HG03039 (cell line): ENCODE results near the gene SLC43A1.
A peak's percentile ranks its signal among the peaks of the same experiment; 100 is the strongest.
"Not testable (repeated sequence)": the region's sequence is repeated elsewhere in the genome, so short reads cannot be mapped to it uniquely, and the experiment has no call there.

ENCODE experiments used
- ATAC-seq: cut with Tn5 transposase; IDR thresholded peaks from one replicate; pipeline ENCODE4 v1.9.1; 2021; ENCODE audit warnings: mild to moderate bottlenecking, moderate library complexity; ENCODE audit not compliant: unreplicated experiment

The SLC43A1 gene

DNA sequence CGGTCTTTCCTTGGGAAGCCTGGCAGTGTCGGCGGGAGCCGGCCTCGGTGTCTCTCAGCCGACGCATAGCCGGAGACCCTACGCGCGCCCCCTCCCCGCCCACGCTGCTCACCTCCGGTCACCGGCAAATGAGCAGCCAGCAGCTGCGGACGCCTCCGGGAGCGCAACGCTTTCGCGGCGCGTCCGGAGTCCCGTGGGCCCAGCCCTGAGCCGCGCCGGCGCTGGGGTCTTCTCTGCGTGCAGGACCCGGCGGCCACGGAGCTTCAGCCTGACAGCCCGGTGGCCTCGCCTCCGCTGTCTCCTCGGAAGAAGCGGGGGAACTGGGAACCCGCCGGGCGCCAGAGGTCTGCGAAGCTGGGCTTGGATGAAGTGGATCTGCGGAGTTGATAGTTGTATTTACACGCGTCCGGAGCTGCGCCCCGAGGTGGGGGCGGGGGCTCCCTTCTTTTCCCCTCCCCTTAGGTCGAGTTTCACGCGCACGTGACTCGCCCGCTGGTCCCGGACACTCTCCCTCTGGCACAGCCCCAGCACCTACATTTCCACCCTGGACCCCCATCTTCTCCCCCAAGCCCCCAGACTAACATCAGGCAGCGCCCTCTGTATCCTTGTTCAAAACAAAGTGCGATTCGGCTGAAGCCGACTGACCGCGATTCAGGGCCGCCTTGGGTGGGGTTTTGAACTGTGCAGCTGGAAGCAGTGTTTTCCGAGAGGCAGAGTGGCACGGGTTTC lies at the start of gene SLC43A1:
Gene SLC43A1 (minus strand): TSS at position 371 of the 729 bp plus-strand sequence. CDS start 1,591 bp downstream, outside the sequence.
- peak; percentile 40 for ATAC-seq

DNA sequence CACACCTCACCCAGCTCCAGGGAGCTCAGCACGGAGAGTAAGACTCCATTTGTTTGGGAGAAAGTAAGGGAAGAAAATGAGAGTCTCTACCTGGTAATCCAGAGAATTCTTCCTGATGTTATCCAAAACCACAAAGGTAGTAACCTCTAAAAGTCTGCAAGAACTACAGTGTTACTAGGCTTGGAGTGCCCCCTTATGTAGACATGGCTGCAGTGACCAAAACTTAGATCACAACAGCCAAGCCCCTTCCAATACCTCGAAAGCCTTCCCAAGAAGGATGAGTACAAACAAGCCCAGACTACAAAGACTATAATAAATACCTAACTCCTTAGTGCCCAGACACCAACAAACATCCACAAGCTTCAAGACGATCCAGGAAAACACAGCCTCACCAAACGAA lies 47.1 kb upstream of the SLC43A1 start:
- ATAC-seq, result no peak

DNA sequence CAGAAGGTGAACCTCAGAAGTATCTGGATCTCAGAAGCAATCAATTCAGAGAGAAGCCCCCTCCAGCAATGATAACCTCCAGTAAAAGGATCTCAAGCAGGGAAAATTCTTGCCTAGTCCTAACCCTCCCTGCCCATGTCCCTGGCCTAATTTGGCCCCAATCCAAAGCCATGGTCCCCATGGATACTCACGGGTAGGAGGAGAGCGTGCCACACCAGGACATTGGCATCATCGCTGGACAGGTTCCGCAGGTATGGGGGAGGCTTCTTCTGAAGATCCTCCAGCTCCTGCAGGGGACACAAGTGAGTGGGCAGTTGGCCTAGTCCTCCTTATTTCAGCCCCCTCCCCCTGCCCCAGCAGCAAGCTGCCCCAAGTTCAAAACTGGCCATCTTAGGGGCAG lies 44.6 kb upstream of the SLC43A1 start:
- ATAC-seq, result no peak

DNA sequence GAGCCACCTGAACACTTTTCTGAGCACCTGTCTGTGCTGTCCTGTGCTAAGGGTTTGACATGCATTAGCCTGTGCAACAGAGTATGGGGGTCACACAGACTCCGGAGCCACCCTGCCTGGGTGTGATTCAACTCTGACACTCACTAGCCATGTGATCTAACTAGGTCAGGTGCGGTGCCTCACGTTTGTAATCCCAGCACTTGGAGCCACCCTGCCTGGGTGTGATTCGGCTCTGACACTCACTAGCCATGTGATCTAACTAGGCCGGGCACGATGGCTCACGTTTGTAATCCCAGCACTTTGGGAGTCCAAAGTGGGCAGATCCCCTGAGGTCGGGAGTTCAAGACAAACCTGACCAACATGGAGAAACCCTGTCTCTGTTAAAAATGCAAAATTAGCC lies 40.5 kb upstream of the SLC43A1 start:
- ATAC-seq, result no peak

DNA sequence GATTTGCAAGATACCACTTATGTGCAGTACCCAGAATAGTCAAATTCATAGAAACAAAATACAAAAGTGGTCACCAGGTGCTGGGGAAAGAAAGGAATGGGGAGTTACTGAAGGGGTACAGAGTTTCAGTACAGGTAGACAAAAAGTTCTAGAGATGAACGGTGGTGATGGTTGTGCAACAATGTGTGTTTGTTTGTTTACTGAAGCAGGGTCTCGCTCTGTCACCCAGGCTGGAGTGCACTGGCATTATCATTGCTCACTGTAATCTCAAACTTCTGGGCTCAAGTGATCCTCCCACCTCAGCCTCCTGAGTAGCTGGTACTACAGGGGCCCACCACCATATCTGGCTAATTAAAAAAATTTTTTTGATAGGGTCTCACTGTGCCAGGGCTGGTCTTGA lies 39.9 kb upstream of the SLC43A1 start:
- no peak for ATAC-seq

DNA sequence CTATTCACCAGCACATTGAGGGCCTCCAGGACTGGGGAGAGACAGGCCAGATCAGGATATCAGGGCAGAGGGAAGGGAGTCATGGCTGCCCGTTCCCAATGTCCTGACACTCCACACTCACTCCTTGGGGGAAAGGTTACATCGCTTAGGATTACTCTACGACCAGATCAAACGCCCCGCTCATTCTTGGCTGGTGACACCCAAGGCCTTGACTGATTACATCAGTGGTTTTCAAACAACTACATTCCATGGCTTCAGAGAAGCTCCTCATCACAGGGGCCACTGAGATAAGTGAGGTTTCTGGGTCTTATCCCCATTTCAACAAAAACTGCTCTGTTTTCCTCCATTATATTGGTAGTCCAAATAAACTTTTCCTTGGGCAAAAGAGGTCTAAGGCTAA lies 37.0 kb upstream of the SLC43A1 start:
- ATAC-seq, result no peak

DNA sequence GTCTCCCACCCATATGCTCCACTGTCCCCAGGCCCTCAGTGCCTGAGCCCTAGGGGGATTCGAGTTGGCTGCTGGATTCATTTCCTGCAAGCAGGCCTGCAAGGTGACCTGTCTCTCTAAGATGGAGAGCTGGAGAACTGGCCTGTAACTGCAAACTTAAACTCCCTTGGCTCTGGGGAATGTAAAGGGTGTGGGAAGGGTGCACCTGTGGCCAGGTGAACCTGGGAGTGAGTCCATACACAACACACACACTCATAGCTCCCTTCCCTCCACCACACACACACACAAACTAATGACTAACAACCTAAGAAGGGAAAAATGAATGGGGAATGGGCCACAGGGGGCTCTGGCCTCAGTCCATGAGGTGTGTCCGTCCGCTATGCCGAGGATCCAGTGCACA lies 36.4 kb upstream of the SLC43A1 start:
- no peak for ATAC-seq

DNA sequence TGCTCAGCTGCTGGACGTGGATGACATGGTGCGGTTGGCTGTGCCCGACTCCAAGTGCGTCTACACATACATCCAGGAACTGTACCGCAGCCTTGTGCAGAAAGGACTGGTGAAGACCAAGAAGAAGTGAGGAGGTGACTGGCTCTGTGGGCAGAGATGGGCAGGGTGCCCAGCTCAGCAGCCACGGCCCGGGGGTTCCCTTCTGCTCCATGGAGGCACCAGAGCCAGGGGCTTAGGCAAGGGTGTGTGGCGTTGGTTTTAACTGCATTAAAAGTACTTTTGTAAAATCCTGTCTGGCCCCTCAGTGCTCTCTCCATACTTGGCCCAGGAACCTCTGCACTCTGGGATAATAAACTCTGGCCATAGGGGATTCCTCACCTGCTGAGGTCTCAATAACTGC lies 34.5 kb upstream of the SLC43A1 start:
- no peak for ATAC-seq

DNA sequence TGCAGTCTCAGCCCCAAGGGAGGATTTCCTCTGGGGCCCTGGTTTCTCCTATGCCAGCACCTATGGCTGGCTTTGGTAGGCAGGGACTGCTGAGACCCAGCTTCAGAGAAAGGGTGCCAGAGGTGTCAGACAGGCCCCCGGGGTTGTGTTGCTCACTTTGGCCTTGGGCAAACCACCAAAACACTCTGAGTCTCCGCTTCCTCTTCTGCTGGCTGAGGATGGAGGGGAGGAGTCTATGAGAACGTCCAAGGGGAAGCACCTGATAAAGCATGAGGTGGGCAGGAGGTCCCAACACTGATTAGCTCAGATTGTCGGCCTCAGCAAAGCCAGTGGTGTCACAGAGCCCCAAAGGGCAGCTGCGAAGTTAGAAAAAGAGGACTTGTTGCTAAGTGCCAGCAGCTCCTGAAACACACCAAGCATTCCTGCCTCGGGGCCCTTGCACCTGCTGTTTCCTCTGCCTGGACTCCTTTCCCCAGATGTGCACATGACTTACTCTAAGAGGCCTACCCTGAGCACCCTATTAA lies 32.4 kb upstream of the SLC43A1 start:
- peak; percentile 61 for ATAC-seq

DNA sequence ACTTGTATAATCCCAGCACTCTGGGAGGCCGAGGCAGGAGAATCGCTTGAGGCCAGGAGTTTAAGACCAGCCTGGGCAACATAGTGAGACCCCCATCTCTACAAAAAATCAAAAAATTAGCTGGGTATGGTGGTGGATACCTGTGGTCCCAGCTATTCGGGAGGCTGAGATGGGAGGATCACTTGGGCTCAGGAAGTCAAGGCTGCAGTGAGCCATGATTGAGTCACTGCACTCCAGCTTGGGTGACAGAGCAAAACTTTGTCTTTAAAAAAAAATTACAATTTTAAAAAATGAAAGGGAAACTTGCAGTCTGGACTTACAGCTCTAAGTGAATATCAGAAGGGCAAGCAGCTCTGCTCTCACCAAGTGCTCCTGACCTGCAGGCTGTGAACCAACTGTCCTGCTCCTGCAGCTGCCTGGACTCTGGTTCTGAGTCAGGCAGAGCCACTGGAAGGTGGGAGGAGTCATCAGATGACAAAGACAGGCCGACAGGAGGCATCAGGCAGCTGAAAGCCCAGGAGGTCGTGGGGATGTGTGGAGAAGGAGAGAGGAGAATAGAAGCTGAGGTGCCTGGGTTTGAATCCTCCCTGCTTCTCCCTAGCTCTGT lies 31.5 kb upstream of the SLC43A1 start:
- peak; percentile 83 for ATAC-seq

DNA sequence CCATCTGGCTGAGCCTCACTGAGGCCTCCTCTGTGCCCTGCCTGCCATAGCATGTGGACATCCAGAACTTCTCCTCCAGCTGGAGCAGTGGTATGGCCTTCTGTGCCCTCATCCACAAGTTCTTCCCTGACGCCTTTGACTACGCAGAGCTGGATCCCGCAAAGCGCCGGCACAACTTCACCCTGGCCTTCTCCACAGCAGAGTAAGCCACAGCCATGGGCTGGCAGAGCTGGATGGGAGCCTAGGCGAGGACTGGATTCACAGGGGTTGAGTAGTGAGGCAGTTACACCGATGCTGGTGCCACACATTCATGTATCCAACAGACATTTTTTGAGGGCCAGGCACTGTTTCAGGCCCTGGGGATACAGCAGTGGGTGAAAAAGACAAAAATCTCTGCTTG lies 30.9 kb upstream of the SLC43A1 start:
- ATAC-seq, result no peak

DNA sequence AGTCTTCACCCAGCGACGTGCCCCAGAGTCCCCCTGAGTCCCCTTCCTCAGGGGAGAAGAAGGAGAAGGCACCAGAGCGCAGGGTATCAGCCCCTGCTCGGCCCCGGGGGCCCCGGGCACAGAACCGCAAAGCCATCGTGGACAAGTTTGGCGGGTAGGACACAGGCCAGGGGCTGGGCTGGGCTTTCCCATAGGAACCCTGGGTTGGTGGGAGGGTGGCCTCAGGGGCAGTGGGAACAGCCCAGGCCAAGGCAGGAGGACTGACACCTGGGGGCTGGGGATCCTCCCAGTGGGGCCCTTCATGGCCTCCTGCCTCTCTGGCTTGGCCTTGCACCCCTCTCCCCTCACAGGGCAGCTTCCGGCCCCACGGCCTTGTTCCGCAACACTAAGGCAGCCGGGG lies 30.4 kb upstream of the SLC43A1 start:
- no peak for ATAC-seq

DNA sequence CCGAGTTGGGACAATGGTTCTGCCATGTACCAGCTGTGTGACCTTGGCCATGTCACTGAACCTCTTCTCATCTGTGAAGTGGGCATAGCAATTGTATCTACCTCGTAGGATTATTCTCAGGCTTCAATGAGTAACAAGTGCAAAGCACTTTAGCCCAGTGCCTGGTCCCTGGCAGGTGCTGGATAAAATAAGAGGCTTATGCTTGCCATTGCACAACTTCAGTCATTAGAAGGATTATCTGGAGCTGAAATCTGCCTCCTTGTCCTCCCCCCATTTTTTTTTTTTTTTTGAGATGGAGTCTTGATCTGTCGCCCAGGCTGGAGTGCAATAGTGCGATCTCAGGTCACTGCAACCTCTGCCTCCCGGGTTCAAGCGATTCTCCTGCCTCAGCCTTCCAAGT lies 29.1 kb upstream of the SLC43A1 start:
- no peak for ATAC-seq

DNA sequence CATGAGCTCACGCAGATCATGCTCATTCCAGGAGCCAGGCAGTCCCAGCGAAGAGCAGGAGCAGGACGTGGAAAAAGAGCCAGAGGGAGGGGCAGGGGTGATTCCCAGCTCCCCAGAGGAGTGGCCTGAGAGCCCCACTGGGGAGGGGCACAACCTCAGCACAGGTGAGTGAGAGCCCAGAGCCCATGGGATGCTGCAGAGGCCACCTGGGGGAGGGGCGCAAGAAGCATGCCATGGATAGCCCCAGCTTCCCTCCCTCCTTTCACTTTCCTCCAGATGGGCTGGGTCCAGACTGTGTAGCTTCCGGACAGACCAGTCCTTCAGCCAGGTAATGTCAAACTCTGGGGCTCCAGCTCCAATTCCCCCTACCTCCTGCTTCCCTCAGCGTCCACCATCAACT lies 28.1 kb upstream of the SLC43A1 start:
- no peak for ATAC-seq

DNA sequence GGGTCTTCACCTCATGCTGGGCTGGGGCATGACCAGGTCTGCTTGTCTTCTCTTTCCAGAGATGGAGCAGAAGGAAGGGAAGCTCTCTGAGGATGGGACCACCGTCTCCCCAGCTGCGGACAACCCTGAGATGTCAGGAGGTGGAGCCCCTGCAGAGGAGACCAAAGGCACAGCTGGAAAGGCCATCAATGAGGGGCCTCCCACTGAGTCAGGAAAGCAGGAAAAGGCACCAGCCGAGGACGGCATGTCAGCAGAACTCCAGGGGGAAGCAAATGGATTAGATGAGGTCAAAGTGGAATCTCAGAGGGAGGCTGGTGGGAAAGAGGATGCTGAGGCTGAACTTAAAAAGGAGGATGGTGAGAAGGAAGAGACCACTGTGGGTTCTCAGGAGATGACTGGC lies 27.1 kb upstream of the SLC43A1 start:
- ATAC-seq, result no peak

DNA sequence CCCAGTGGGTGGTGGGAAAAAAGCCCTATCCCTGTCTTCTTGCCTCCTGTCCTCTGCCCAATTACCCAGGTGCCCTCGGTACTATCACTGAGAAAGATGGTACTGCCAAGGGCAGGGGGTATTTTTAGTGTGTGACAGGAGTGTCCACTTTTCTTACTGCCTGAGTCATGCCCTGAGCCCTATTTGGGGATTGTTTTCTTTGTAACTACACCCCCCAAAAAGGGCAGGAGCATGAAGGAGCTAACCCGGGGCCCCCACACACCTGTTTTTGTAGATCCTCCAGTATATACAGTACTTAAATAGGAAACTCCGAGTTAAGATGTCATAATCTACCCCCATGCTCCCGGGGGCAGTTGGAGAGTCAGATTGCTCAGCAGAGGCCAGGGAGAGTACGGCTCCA lies 25.7 kb upstream of the SLC43A1 start:
- no peak for ATAC-seq

DNA sequence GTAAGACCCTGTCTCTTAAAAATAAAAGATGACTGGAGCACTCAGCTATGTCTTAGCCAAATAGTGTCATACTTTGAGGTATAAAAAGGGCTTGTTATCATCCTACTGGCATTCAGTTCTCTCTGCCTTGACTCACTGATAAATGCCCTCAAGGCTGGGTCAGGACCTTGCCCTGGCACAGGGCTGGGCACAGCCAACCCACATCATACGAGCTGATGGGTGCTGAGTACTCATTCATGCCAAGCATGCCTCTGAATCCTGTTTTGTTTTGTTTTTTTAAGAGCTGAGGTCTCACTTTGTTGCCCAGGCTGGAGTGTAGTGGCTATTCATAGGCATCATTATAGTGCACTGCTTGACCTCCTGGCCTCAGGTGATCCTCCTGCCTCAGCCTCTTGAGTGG lies 23.8 kb upstream of the SLC43A1 start:
- ATAC-seq, result no peak

DNA sequence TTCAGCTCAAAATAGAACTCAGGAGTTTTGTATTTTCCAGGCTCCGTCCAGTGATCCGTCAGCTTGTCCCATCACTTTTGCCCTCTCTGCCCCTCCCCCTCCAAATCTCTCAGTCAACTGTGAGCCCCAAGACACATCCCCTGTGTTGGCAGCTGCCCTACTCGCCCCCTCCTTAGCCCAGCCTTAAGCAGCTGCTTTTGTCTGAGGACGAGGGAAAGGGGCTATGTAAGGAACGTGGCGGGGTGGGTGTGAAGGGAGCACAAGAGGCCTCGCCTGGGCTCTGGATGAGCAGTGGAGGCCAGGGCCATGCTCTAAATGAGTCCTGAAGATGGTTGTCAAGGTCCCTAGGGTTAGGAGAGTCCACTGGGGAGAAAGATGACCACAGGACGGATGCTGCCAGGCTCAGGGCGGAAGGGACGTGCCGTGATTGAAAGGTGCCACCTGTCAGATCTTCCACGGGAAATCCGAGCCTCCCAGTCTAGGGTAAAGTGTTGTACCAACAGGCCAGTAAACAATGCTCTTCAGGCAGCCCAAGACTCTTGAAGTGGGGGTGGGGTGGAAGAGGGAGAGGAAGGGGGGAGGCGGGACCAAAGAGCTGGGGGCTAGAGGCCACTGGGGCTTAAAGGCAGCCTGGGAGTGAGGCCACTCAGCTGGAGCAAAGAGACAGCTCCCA lies 21.6 kb upstream of the SLC43A1 start, which contains the start of gene SMTNL1:
Gene SMTNL1 (plus strand): TSS at position 649 of the 673 bp plus-strand sequence. CDS start 5,048 bp downstream, outside the sequence.
- ATAC-seq, result no peak

DNA sequence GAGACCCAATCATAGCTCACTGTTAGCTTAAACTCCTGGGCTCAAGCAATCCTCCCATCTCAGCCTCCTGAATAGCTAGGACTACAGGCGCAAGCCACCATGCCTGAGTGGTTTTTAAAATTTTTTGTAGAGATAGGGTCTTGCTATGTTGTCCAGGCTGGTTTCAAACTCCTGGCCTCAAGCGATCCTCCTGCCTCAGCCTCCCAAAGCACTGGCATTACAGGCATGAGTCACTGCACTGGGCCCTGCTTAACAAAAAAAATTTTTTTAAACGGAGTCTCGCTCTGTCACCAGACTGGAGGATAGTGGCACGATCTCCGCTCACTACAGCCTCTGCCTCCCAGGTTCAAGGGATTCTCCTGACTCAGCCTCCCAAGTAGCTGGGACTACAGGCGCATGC lies 18.9 kb upstream of the SLC43A1 start:
- not testable (repeated sequence) for ATAC-seq

DNA sequence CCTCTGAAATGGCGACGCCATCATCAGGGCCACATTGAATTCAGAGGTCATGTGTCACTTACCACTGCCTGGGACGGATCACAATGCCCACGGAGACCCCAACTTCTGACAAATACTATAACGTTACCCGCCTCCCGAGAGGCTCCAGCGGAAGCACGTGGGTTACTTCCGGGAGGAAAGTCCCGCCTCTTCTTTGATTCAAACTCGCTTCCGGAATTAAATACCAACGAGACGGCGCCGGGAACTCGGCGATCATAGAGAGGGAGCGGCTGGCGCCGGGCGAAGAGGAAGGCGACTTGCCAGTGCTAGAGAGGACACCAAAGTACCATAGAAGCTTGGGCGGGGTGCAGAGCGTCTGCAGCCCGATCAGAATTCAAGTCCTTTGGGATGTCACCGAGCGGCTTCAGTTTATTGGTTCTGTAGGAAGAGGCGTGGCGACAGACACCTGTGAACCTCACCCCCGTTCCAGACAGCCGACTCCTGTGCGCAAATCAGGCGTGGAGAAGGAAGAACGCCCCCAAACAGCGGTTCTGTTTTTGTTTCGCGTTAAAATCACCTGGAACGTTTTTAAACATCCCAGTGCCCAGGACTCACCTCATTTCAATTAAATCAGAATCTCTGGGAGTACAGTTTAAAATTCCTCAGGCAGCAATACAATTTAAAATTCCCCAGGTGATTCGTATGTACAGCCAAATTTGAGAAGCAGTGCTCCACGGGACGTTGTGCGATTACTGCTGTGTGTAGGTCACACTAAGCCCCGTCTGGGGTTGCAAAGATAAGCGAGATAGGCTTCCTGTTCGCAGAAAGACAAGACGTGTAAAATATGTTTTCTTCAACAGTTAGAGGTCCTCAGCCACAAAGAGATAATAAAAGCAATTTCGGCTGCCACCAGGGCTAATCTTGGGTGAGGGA lies 15.3 kb upstream of the SLC43A1 start, which contains the start of gene TIMM10:
Gene TIMM10 (minus strand): TSS at position 159 of the 912 bp plus-strand sequence. CDS start 565 bp downstream, outside the sequence.
- peak; percentile 96 for ATAC-seq

DNA sequence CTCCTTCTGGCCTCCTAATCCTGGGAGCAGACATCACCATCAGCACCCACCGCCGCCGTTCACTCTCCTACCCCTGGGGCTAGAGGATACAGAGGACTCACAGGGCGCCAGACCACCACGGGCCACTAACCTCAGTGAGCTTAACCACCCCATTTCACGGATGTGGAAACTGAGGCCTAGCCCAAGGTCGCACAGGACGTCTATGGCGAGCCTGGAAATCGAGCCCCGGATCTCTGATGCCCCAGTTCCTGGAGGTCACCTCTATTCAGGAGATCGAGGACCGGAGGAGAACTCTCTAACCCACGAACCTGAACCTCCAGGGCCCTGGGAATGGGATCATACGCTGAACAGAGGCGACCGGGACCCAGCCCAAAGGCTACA lies 14.7 kb upstream of the SLC43A1 start:
- peak; percentile 0 for ATAC-seq
